AG10803 (cell line): ENCODE data around the gene CCDC187.

Experiments
- DNase-seq: peaks from one replicate; pipeline ENCODE4 v3.0.0; 2010; ENCODE audit warnings: low read depth
- H3K4me3 ChIP-seq: 2 replicates; pipeline ENCODE4 v1.5.1; 2011; ENCODE audit warnings: mild to moderate bottlenecking, low read length, control low read depth
- CTCF ChIP-seq: conservative IDR thresholded peaks from 2 replicates; pipeline ENCODE4 v1.5.1; 2011; ENCODE audit warnings: mild to moderate bottlenecking, low read length, control low read depth, inconsistent platforms

CCDC187 gene

GRCh38 chr9:136212345-136212950 lies 91.4 kb downstream of the CCDC187 start:
- DNase-seq = no peak
- no peak for TF ChIP-seq CTCF
- no peak overlapping the region for H3K4me3 ChIP-seq

DNA sequence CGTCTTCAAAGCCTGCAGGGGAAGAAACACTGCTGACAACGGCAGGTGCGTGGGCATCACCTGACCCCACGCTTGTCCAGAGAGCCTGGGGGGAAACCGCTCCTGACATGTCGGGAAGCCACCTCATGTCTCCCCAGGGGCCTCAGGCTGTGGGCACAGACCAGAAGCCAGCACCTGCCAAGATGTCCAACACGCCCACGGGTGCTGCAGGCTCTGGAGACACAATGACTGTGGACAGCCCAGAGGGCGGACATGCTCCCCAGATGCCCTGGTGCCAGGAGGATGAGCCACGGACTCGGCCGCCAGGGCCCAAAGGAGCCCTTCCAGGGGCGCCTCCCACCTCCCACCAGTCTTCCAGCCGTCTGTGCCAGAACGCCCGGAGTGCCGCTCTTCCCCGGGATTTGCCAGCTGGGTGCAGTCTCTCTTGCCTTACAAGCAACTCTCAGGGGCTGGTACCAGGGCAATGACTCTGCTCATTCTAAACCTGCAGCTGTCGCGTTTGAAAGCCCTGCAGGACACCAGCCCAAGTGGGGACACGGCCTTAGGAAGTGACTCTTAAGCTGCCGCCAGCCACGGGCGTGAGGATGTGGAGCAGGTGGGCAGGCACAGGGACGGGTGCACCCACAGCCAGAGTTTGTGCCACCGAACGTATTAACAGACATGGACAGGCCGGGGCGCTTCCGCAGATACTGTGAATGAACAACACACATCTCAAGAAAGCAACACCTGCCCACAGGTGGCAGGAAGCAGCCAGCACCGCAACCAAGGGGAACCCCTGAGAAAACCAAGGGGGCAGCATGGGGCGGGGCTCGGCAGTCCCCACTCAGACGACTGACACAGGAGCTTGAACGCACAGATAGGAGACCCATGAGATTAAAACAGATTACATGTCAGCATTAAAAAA lies 92.2 kb downstream of the CCDC187 start:
- no peak overlapping the region for H3K4me3 ChIP-seq
- no peak for TF ChIP-seq CTCF
- no peak for DNase-seq

GRCh38 chr9:136211006-136211405 lies 92.9 kb downstream of the CCDC187 start:
- H3K4me3 ChIP-seq = no peak overlapping the region
- no peak for TF ChIP-seq CTCF
- no peak for DNase-seq

- TF ChIP-seq CTCF = no peak
- DNase-seq = no peak
- H3K4me3 ChIP-seq = no peak overlapping the region
Observed at GRCh38 chr9:136210276-136210675, 93.6 kb downstream of the CCDC187 start.

DNA sequence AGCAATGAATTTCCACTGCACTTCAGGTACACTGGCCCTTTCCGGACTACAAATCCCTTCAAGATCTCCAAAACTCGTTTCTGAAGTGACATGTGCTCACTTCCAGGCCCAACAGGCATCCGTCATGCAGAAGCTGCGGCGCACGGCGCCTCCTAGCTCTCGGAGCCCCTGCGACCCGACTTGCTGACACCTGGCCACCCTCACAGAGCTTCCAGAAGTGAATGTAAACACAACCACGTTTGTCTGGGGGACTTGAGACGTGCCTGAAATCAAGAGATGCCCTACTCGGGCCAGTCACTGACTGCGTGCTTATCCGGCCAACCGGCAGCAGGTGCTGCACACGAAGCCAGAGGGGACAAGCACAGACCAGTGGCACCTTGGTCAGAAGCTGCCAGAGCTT lies 94.1 kb downstream of the CCDC187 start:
- no peak overlapping the region for H3K4me3 ChIP-seq
- no peak for TF ChIP-seq CTCF
- no peak for DNase-seq

- H3K4me3 ChIP-seq = no peak overlapping the region
- TF ChIP-seq CTCF = no peak
- DNase-seq = no peak
Observed at GRCh38 chr9:136209232-136209631, 94.7 kb downstream of the CCDC187 start.

- no peak overlapping the region for H3K4me3 ChIP-seq
- DNase-seq = no peak
- no peak for TF ChIP-seq CTCF
Observed at GRCh38 chr9:136208675-136209074, 95.2 kb downstream of the CCDC187 start.
